BJ (cell line): ENCODE results near the gene CNPY1. TPM values are rescaled to one million over a fixed set of nuclear protein-coding genes. Genes with fewer than 3 reads are reported as not detected.

Experiments used
- CTCF ChIA-PET: fragments of 350-600 bp; formaldehyde crosslinking; extraction: SDS; loops from one replicate; lab custom pipeline; 2021; ENCODE audit warnings: antibody characterized with exemption, inconsistent platforms; lab: Yijun Ruan, JAX
- POLR2A ChIA-PET: fragments of 300-600 bp; sonication (Branson Sonifier 250); formaldehyde crosslinking; extraction: SDS; loops from one replicate; lab custom pipeline; 2021; ENCODE audit warnings: antibody characterized with exemption; lab: Charles Lee
- DNase-seq: peaks from one replicate; pipeline ENCODE4 v3.0.0-alpha.2; 2011; ENCODE audit warnings: low read depth
- H3K27me3 ChIP-seq: 2 replicates; pipeline ENCODE4 v1.6.0; 2011; ENCODE audit warnings: low read length; ENCODE audit not compliant: control insufficient read depth, insufficient read depth
- H3K36me3 ChIP-seq: 2 replicates; pipeline ENCODE4 v1.5.1; 2011; ENCODE audit warnings: low read length; ENCODE audit not compliant: control insufficient read depth, insufficient read depth
- H3K4me3 ChIP-seq: 2 replicates; pipeline ENCODE4 v1.5.1; 2011; ENCODE audit warnings: low read depth, mild to moderate bottlenecking, control low read depth, low read length
- polyA plus RNA-seq: library from polyadenylated mRNA; depleted of rRNA; stranded (reverse); fragments of >200 nt; gene quantifications from 2 replicates; pipeline ENCODE4 v1.2.3, GENCODE V29; 2011
- TF ChIP-seq, protein P1 (sequence below): IDR thresholded peaks from 2 replicates; pipeline ENCODE4 v1.5.1; 2011; ENCODE audit warnings: low read depth, mild to moderate bottlenecking, control low read depth, inconsistent platforms, low read length, moderate library complexity; ENCODE audit not compliant: insufficient read depth

CNPY1 gene
- polyA plus RNA-seq, 1 experiment, result not detected

DNA sequence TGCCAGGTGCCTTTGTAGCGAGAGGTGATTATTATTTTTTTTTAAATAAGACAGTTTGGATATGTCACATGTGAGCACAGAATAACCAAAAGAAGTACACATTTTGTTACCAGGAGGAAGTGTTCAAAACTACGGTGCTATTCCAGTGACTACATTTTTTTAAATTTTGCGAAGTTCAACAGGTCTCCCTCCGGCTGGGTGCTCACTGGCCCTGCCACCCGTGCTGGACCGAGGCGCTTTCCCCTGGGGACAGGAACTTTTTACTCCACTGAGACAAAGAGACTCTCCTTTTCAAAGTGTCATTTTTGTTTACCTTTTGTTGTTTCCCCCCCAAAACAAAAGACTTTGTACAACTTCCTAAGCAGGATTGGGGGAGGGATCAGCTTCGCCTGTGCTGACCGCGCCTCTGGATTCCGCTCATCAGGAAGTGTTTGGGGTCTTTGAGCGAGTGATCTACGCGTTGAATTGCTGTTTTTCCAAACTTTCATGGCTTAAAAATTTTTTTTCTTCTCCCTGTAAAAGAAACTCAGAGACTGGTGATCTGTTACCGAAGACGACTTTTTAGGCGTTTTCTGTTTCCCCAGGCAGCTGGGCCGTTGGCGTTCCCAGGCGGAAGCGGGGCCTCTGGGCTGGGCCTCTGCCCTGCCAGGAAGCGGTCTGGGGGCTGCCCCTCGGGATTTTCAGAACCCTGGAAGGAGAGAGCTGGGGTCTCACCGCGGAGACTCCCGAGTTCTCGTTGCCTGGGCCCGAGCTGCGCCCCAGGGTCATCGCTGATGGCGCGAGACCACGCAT lies 81.2 kb downstream of the CNPY1 start:
- DNase-seq, result no peak
- Histone ChIP-seq H3K4me3 (no peak overlapping the region), H3K36me3 (no peaks in the 10 kb centered on the region), H3K27me3 (peaks cover 71% of the 10 kb centered on the region)
- ChIA-PET CTCF (no interaction called here), POLR2A (no interaction called here)
- TF ChIP-seq, protein P1, sequence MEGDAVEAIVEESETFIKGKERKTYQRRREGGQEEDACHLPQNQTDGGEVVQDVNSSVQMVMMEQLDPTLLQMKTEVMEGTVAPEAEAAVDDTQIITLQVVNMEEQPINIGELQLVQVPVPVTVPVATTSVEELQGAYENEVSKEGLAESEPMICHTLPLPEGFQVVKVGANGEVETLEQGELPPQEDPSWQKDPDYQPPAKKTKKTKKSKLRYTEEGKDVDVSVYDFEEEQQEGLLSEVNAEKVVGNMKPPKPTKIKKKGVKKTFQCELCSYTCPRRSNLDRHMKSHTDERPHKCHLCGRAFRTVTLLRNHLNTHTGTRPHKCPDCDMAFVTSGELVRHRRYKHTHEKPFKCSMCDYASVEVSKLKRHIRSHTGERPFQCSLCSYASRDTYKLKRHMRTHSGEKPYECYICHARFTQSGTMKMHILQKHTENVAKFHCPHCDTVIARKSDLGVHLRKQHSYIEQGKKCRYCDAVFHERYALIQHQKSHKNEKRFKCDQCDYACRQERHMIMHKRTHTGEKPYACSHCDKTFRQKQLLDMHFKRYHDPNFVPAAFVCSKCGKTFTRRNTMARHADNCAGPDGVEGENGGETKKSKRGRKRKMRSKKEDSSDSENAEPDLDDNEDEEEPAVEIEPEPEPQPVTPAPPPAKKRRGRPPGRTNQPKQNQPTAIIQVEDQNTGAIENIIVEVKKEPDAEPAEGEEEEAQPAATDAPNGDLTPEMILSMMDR, result no peak

DNA sequence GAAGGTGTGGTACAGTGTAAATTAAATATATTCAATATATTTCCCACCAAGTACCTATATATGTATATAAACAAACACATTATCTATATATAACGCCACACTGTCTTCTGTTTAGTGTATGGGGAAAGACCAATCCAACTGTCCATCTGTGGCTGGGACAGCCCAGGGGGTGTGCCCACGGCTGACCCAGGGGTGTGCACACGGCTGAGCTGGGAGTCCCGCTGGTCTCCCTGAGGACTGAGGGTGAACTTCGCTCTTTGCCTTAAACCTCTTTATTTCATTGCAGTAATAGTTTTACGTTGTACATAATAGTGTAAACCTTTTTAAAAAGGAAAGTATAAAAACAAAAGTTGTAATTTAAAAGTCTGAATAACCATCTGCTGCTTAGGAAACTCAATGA lies 82.2 kb downstream of the CNPY1 start:
- no peak overlapping the region for H3K4me3 ChIP-seq
- DNase-seq, result no peak
- H3K36me3 ChIP-seq, result no peaks in the 10 kb centered on the region
- TF ChIP-seq, protein P1, result no peak
- ChIA-PET CTCF (no interaction called here), POLR2A (no interaction called here)
- peaks cover 69% of the 10 kb centered on the region for H3K27me3 ChIP-seq

DNA sequence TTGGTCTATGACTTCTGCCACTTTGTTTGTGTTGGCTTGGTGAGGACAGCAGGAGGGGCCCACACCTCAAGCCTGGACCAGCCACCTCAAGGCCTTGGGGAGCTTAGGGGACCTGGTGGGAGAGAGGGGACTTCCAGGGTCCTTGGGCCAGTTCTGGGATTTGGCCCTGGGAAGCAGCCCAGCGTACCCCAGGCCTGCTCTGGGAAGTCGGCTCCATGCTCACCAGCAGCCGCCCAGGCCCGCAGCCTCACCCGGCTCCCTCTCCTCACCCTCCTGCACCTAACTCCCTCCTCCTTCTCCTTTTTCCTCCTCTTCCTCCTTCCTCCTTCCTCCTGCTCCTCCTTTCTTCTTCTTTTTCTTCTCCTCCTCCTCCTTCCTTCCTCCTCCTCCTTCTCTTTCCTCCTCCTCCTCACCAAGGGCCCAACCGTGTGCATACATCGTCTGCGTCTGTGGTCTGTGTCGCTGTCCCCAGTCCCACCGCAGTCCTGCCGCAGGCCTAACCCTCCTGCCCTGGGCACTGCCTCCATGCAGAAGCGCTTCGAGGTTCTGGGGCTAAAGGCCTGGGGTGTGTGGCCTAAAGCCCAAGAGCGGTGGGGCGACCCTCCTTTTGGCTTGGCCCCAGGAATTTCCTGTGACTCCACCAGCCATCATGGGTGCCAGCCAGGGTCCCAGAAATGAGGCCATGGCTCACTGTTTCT lies 83.1 kb downstream of the CNPY1 start:
- Histone ChIP-seq H3K27me3 (peaks cover 69% of the 10 kb centered on the region), H3K36me3 (no peaks in the 10 kb centered on the region), H3K4me3 (no peak overlapping the region)
- ChIA-PET POLR2A (no interaction called here), CTCF (no interaction called here)
- TF ChIP-seq, protein P1, result no peak
- DNase-seq, result no peak

DNA sequence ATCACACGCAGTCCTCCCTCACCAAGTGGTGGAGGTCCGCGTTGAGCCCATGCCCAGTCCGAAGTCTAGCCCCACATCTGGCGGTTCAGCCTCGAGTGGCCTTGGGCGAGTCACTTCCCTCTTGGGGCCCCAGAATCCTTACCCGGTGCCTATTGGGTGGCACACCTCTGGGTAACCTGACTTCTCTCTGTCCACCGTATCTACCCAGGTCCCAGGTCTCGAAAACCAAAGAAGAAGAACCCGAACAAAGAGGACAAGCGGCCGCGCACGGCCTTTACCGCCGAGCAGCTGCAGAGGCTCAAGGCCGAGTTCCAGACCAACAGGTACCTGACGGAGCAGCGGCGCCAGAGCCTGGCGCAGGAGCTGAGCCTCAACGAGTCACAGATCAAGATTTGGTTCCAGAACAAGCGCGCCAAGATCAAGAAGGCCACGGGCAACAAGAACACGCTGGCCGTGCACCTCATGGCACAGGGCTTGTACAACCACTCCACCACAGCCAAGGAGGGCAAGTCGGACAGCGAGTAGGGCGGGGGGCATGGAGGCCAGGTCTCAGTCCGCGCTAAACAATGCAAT lies 84.1 kb downstream of the CNPY1 start:
- ChIA-PET CTCF (interaction anchor here (1.1 kb wide), 1 partner anchor 9 kb away, joined by 6 read pairs; no protein-coding TSS in a partner anchor), POLR2A (no interaction called here)
- TF ChIP-seq, protein P1, result no peak
- DNase-seq, result no peak
- Histone ChIP-seq H3K4me3 (no peak overlapping the region), H3K27me3 (peaks cover 64% of the 10 kb centered on the region), H3K36me3 (no peaks in the 10 kb centered on the region)

DNA sequence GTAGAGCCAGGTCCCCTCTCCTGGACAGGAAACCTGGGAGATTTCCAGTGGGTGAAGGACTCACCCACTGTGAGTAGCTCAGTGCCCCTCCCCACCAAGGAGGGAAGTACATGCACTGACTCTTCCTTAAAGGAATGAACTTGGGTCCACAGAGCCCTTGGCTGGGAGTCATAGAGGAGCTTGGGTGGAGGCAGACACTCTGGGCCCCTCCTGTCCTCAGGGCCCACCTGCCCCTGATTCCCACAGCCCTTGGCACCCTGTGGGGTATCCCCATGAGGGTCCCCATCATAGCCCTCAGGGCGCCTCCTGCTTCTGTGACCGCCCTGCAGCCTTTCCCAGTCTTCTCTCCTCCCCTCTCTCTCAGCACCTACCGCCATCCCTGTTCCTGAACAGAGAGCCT lies 84.7 kb downstream of the CNPY1 start:
- no peaks in the 10 kb centered on the region for H3K36me3 ChIP-seq
- TF ChIP-seq, protein P1, result no peak
- POLR2A ChIA-PET, result no interaction called here
- CTCF ChIA-PET, result interaction anchor here (1.1 kb wide), 1 partner anchor 10 kb away, joined by 6 read pairs; no protein-coding TSS in a partner anchor
- peaks cover 60% of the 10 kb centered on the region for H3K27me3 ChIP-seq
- no peak for DNase-seq
- H3K4me3 ChIP-seq, result no peak overlapping the region
